HUES6 (cell line): Measurements from ENCODE around the gene TENT4A.

Experiments used
- H3K27ac ChIP-seq: 2 replicates; pipeline ENCODE4 v1.7.0; 2013; ENCODE audit warnings: low read depth, mild to moderate bottlenecking, low read length, inconsistent platforms
- H3K27me3 ChIP-seq: 2 replicates; pipeline ENCODE4 v1.6.1; 2013; ENCODE audit warnings: low read length; ENCODE audit not compliant: control insufficient read depth, insufficient read depth
- H3K36me3 ChIP-seq: 2 replicates; pipeline ENCODE4 v1.6.1; 2013; ENCODE audit warnings: low read length; ENCODE audit not compliant: control insufficient read depth, insufficient read depth
- H3K4me1 ChIP-seq: 2 replicates; pipeline ENCODE4 v1.6.1; 2013; ENCODE audit warnings: low read length; ENCODE audit not compliant: control insufficient read depth, insufficient read depth
- H3K4me3 ChIP-seq: 2 replicates; pipeline ENCODE4 v1.5.1; 2013; ENCODE audit warnings: low read depth, low read length
- H3K9ac ChIP-seq: one replicate; pipeline ENCODE4 v1.6.1; 2013; ENCODE audit warnings: mild to moderate bottlenecking, low read length
- H3K9me3 ChIP-seq: 2 replicates; pipeline ENCODE4 v1.6.1; 2013; ENCODE audit warnings: low read depth, low read length; ENCODE audit not compliant: control insufficient read depth, insufficient read depth

TENT4A gene

DNA sequence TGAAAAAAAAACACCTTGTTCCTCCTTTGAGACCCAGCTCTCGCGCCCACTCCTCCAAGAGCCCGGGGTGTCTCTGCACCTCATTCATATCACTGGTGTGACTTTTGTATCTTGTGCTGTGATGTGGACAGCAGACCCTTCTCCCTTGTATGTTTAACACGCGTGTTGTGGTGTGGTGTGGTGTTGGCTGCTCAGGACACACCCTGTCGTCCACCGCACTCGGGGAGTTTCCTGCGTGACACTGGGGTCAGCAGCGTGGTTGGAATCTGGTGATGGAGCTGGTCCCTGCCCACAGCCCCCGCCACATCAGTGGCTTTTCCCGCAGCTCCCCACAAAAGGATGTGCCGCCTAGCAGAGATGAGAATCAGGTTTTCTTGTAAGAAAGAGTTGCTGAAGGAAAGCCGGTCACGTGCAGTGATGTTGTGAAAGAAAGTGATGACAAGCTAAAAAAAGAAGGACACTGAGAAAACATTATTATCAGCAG is 61.5 kb downstream of the TENT4A start:
- Histone ChIP-seq H3K27ac (no peak overlapping the region), H3K27me3 (no peaks in the 10 kb centered on the region), H3K36me3 (no peaks in the 10 kb centered on the region), H3K9ac (no peak overlapping the region), H3K9me3 (no peaks in the 10 kb centered on the region), H3K4me3 (no peak overlapping the region), H3K4me1 (no peaks in the 10 kb centered on the region)

DNA sequence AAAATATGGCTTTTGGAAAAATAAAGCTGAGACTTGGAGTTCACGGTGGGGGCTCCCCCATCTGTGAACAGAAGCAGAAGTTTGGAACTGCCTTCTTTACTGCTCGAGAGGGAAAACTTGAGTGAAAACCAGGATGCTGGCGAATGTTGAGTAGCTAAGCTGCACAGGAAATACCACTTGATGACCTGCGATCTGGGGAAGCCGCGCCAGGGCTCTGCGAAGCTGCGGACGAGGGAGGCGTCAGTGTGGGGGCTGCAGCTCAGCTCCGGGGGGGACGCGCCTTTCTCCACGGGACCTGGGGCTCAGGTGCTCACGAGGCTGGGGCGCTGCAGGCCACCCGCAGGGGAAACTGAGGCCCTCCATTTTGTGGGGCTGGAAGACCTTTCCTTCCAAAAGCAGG is 62.3 kb downstream of the TENT4A start:
- Histone ChIP-seq H3K4me1 (no peaks in the 10 kb centered on the region), H3K4me3 (no peak overlapping the region), H3K36me3 (no peaks in the 10 kb centered on the region), H3K27me3 (no peaks in the 10 kb centered on the region), H3K9ac (no peak overlapping the region), H3K27ac (no peak overlapping the region), H3K9me3 (no peaks in the 10 kb centered on the region)

DNA sequence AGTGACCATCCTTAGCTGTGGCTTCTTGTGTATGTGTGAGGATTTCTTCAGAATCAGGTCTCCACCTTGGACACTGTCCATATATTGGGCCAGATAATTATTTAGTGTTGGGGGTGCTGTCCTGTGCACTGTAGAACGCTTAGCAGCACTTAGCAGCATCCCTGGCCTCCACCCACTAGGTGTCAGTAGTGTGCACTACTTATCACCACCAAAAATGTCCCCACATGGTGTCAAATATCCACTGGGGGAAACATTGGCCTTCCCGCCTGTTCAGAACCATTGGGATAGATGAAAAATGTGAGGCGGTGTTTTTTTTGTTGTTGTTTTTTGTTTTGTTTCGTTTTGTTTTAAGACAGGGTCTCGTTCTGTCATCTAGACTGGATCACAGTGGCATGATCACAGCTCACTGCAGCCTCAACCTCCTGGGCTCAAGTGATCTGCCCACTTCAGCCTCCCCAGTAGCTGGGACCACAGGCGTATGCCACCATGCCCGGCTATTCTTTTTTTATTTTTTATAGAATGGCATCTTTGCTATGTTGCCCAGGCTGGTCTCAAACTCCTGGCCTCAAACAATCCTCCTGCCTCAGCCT is 67.7 kb downstream of the TENT4A start:
- H3K9ac ChIP-seq: no peak overlapping the region
- no peaks in the 10 kb centered on the region for H3K4me1 ChIP-seq
- H3K9me3 ChIP-seq: no peaks in the 10 kb centered on the region
- no peak overlapping the region for H3K4me3 ChIP-seq
- no peaks in the 10 kb centered on the region for H3K36me3 ChIP-seq
- no peaks in the 10 kb centered on the region for H3K27me3 ChIP-seq
- H3K27ac ChIP-seq: no peak overlapping the region

DNA sequence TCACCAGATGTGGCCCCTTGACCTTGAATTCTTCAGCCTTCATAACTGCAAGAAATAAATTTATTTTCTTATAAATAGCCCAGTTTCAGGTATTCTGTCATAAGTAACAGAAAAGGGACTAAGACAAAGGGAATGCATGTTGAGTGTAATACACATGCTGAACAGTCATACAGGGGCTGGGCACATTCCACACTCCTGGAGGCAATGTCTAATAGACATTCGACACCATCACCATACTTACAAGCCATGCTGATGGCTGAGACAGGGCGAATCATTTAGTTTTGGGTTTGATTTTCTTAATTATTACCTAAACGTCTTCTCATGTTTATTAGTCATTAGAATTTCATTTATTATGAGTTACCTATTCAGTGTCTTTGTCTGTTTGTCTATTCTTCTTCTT is 68.5 kb downstream of the TENT4A start:
- Histone ChIP-seq H3K9ac (no peak overlapping the region), H3K27me3 (no peaks in the 10 kb centered on the region), H3K4me1 (no peaks in the 10 kb centered on the region), H3K9me3 (no peaks in the 10 kb centered on the region), H3K36me3 (no peaks in the 10 kb centered on the region), H3K4me3 (no peak overlapping the region), H3K27ac (no peak overlapping the region)

DNA sequence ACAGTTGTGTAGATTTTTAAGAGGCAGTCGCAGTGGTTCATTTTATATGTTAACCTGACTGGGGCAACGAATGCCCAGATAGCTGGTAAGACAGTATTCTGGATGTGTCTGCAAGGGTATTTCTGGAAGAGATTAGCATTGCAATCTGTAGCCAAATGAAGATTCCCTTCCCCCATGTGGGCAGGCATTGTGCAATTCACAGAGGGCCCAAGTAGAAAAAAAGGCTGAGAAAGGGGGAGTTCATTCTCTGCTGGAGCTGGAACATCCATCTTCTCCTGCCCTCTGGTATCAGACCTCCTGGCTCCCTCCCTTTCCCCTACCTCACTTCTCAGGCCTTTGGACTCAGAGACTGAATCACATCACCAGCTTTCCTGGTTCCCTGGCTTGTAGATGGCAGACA is 70.6 kb downstream of the TENT4A start:
- H3K9ac ChIP-seq: no peak overlapping the region
- H3K4me1 ChIP-seq: no peaks in the 10 kb centered on the region
- H3K36me3 ChIP-seq: no peaks in the 10 kb centered on the region
- no peaks in the 10 kb centered on the region for H3K27me3 ChIP-seq
- no peak overlapping the region for H3K27ac ChIP-seq
- H3K9me3 ChIP-seq: no peaks in the 10 kb centered on the region
- H3K4me3 ChIP-seq: no peak overlapping the region

DNA sequence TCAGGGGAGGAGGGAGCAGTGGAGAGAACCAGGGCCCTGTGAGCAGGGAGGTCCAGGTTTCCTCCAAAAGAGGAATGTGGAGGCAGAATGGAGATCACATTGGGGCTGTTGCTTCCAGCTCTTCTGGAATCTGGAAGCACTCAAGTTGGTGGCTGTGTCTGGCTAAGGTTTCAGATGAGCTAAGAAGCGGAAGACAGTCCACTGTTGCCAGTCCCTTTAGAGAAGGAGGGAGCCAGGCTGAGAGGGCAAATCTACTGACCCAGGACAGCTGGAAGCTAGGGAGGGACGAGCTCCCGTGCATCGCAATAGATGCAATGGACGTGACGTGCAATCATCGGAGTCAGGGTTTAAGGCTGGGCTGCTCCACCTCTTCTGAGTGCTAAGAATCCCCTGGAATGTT is 71.2 kb downstream of the TENT4A start:
- Histone ChIP-seq H3K27me3 (no peaks in the 10 kb centered on the region), H3K9ac (no peak overlapping the region)

DNA sequence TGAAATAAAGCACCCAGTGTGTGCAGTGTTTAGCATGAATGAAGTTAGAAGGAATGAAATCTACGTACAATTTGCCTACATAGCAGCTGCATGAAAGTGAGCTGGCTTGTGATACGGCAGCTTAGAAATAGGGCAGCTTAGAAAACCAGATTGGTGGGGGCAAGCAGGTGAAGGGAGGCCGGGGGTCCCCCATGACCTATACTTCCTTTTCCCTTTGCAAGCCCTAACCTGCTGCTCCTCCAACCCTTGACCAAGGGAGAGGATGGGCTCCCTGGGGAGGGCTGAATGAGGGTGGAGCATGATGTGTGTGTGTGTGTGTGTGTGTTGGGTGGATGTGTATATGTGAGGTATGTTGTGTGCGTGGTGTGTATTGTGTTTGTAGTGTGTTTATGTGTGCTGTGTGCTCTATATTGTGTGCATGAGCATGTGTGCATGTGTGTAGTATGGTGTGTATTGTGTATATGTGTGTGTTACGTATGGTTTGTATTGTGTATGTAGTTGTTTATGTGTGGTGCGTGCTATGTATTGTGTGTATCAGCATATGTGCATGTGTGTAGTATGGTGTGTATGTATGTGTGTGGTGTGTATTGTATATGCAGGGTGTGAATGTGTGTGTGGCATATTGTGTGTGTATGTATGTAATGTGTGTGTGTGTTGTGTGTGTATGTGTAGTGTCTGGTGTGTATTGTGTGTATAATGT is 72.1 kb downstream of the TENT4A start:
- no peaks in the 10 kb centered on the region for H3K36me3 ChIP-seq
- H3K4me3 ChIP-seq: no peak overlapping the region
- H3K4me1 ChIP-seq: no peaks in the 10 kb centered on the region

More for the DNA sequence above, 71.2 kb downstream of the TENT4A start:
- Histone ChIP-seq H3K36me3 (no peaks in the 10 kb centered on the region), H3K4me1 (no peaks in the 10 kb centered on the region), H3K9me3 (no peaks in the 10 kb centered on the region), H3K27ac (no peak overlapping the region), H3K4me3 (no peak overlapping the region)

DNA sequence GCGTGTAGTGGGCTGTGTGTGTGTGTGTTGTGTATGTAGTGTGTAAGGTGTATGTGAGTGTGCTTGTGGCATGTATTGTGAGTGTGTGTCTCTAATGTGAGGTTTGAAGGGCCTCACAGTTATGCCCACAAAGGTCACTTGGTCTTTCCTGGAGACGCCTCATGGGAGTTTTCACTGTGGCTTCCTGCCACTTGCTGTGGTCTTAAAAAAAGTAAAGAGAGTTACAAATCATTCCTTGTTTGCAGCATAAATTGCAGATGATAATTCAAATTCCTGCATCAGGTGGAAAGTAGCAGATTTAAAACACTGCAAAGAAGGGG is 72.6 kb downstream of the TENT4A start:
- H3K27ac ChIP-seq: no peak overlapping the region
- H3K36me3 ChIP-seq: no peaks in the 10 kb centered on the region
- no peaks in the 10 kb centered on the region for H3K27me3 ChIP-seq
- no peak overlapping the region for H3K9ac ChIP-seq
- H3K4me3 ChIP-seq: no peak overlapping the region
- H3K4me1 ChIP-seq: no peaks in the 10 kb centered on the region
- no peaks in the 10 kb centered on the region for H3K9me3 ChIP-seq

More for the DNA sequence above, 72.1 kb downstream of the TENT4A start:
- no peaks in the 10 kb centered on the region for H3K27me3 ChIP-seq
- H3K9me3 ChIP-seq: no peaks in the 10 kb centered on the region
- no peak overlapping the region for H3K27ac ChIP-seq
- no peak overlapping the region for H3K9ac ChIP-seq

DNA sequence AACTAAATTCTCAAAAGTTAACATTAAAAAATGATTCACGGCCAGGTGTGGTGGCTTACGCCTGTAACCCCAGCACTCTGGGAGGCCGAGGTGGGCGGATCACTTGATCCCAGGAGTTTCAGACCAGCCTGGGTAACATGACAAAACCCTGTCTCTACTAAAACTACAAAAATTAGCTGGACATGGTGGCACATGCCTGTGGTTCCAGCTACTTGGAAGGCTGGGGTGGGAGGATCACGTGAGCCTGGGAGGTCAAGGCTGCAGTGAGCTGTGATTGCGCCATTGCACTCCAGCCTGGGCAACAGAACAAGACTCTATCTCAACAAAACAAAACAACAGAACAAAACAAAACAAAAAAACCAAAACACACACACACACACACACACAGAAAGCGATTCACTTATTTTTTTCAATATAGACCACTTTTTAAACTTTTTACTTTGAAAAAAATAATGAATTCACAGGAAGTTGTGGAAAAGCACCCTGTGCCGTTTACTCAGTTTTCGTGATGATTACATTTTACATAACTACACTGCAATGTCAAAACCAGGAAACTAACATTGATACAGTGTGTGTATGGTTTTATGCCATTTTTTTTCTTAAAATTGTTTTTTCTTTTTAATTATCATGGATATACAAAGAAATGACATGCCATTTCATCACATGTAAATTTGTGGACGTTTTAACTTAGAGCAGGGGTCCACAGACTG is 73.7 kb downstream of the TENT4A start:
- H3K4me1 ChIP-seq: no peaks in the 10 kb centered on the region
- no peak overlapping the region for H3K4me3 ChIP-seq
- no peak overlapping the region for H3K9ac ChIP-seq
- no peaks in the 10 kb centered on the region for H3K27me3 ChIP-seq
- H3K36me3 ChIP-seq: no peaks in the 10 kb centered on the region
- H3K9me3 ChIP-seq: no peaks in the 10 kb centered on the region
- H3K27ac ChIP-seq: no peak overlapping the region

DNA sequence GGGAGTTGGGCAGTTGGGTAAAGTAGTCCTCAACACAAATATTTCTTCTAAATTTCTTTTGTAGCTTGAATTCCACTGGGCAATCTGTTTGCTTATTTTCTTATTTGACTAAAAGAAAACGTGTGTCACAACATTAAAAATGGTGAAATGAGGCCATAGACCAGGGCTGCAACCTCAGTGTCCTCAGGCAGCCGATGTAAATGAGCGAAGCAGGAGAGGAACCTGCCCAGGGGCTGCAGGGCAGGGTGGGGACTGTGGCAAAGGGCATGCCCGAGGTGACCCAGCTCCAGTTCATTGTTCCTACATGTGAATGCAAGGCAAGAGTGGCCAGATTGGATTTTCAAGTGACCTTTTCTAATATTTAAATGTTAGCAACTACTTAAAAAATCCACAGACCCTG is 74.7 kb downstream of the TENT4A start:
- H3K4me3 ChIP-seq: no peak overlapping the region
- H3K4me1 ChIP-seq: no peaks in the 10 kb centered on the region
- no peak overlapping the region for H3K9ac ChIP-seq
- no peaks in the 10 kb centered on the region for H3K9me3 ChIP-seq
- no peaks in the 10 kb centered on the region for H3K27me3 ChIP-seq
- H3K36me3 ChIP-seq: no peaks in the 10 kb centered on the region
- no peak overlapping the region for H3K27ac ChIP-seq

DNA sequence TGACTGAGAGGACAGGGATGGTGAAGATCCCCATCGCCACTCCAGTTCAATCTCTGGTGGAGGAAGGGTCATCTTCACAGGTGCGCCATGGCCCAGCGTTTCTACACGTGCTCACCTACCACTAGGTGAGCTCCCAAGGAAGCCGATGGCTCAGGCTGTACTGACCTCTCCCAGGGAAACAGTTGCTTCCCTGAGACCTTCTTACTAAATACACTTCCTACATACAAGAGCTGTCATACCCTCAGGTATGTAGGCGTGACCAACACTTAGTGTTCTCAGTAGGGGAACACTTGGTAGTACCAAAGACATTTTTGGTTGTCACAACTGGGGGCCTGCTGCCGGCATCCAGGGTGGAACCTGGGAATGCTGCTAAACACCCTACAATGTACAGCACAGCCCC is 75.2 kb downstream of the TENT4A start:
- H3K4me3 ChIP-seq: no peak overlapping the region
- no peaks in the 10 kb centered on the region for H3K36me3 ChIP-seq
- H3K4me1 ChIP-seq: no peaks in the 10 kb centered on the region
- H3K27me3 ChIP-seq: no peaks in the 10 kb centered on the region
- H3K9ac ChIP-seq: no peak overlapping the region
- H3K9me3 ChIP-seq: no peaks in the 10 kb centered on the region
- no peak overlapping the region for H3K27ac ChIP-seq
